ENCODE data around the gene RALGAPB.

DNA sequence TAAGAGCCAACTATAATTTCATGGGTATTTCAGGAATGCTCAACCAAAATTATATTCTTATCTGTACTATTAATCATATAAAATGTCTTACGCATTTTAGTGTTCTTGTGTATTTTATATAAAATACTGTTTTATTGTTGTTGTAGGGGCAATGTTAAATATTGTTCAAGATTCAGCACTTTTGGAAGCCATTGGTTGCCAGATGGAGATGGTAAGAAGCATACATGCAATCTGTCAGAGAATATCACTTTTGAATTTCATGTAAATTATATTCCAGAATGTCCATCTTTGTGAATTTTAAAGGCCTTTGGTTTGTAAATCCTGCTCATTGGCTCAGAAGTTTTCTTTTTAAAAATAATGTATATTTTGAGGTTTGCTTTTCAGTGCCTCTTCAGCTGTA lies 58.4 kb downstream of the RALGAPB start:
- TF ChIP-seq, protein P1, sequence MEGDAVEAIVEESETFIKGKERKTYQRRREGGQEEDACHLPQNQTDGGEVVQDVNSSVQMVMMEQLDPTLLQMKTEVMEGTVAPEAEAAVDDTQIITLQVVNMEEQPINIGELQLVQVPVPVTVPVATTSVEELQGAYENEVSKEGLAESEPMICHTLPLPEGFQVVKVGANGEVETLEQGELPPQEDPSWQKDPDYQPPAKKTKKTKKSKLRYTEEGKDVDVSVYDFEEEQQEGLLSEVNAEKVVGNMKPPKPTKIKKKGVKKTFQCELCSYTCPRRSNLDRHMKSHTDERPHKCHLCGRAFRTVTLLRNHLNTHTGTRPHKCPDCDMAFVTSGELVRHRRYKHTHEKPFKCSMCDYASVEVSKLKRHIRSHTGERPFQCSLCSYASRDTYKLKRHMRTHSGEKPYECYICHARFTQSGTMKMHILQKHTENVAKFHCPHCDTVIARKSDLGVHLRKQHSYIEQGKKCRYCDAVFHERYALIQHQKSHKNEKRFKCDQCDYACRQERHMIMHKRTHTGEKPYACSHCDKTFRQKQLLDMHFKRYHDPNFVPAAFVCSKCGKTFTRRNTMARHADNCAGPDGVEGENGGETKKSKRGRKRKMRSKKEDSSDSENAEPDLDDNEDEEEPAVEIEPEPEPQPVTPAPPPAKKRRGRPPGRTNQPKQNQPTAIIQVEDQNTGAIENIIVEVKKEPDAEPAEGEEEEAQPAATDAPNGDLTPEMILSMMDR (IDR thresholded peaks at IDR 0.05): no peak
- TF ChIP-seq ZFX (IDR thresholded peaks at IDR 0.05; ENCODE audit: borderline replicate concordance): no peak

Data from 22Rv1 (cell line).